Measurements from ENCODE around the gene UNC79.

The UNC79 gene

GRCh38 chr14:93708311-93708734 lies 277.6 kb downstream of the UNC79 start:
- DNase-seq (ENCODE audit: low read depth, low spot score): no peak

DNA sequence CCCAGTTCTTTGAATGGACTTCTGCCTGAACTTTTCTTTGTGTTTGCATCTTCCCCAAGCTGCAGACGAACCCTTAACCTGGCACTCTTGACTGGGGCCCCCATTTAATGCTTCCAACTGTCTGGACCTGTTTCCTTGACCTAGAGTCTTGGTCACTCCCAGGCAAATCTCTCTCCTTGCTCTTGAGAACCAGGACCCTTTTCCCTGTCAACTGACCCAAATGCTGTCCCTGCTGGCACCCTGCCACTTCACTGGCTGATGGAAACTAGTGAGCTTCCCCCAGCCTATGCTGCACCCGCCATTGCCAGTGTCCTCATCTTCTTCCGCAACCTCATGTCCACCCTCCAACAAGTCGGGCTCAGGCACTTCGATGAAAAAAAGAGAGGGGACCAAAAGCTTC lies 278.1 kb downstream of the UNC79 start:
- no peak for DNase-seq (ENCODE audit: low read depth, low spot score)

DNA sequence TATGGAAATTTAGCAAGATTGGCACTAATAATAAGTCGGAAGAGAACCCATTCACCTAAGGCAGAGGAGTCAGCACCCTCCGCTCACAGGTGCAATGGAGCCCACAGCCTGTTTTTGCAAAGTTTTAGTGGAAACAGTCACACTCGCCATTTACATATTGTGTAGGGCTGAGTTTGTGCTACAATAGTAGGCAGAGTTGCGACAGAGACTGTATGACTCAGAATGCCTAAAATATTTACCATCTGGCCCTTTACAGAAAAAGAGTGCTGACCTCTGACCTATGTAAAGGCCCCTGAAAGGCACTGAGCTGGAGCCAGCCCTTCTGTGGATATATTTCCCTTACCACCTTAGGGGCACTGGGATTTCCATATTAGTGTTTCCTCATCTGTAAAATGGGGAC lies 278.5 kb downstream of the UNC79 start:
- no peak for DNase-seq (ENCODE audit: low read depth, low spot score)

- no peak for DNase-seq (ENCODE audit: low read depth, low spot score)
These were observed 281.5 kb downstream of the UNC79 start for GRCh38 chr14:93712079-93712837.

DNA sequence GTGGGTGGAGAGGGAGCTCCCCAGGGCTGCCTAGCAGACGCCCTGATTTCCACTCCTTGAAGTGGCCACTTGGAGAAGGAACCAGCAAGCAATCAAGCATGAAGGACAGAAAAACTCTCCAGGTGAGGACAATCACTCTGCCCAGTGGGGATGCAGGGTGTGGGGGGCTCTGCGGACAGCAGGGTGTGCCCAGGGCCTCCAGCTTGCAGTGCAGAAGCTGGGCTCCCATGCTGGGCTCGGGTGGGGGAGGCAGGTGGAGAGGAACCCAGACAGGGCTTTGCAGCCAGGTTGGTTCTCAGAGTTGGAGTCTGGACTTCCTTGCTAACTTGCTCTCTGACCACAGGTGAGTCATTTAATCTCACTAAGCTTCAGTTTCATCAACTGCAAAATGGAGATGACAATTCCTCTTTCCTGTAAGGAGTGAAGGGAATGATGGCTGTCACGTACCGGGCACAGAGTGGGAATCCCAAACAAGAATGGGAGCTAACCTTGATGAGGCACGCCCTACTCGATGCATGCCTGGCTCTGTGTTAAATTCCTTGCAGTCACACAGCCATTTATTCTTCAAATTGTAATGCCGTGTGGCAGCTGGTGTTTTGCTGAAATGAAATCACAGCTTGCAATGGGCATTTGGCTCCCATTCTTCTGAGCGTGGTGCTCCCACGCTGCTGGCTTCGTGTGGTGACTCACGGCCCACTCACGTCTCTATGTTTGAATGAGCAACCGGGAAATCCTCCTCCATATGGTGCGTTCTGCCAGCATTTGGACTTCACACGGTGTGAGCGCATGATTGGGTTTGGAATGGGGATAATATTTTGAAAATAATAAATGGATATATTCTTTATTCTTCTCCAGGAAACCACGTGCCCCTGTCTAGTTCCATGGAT lies 282.3 kb downstream of the UNC79 start:
- no peak for DNase-seq (ENCODE audit: low read depth, low spot score)

DNA sequence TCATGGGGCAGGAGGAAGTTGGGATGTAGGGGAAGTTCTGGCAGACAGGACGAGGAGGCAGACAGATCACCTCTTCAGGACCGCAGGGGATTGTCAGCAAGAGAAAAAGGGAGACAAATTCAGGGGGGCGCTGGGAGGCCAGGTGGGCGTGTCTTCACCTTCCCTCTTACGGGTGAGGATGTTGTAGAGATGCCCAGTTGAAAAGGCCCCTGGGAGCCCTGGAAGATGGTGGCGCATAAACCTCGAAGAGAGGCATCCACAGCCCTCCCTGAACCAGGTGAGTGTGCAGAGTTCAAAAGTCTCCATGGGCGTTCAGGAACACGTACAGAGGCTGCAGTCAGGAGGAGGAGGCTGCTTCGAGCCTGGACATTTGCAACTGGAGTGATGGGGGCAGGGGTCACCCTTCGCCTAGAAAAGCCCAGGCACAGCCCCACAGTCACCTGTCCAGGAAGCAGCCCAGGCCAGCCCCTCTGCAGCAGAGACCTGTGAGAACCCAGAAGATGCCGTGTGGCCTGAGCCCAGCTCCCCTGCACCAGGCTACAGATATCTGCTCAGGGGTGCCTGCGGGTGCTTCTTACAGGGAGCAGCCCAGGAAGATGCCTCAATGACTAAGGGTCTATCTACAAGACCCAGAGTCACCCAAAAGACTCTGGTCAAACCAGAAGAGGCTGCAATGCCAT lies 283.1 kb downstream of the UNC79 start:
- DNase-seq (ENCODE audit: low read depth, low spot score): no peak

DNA sequence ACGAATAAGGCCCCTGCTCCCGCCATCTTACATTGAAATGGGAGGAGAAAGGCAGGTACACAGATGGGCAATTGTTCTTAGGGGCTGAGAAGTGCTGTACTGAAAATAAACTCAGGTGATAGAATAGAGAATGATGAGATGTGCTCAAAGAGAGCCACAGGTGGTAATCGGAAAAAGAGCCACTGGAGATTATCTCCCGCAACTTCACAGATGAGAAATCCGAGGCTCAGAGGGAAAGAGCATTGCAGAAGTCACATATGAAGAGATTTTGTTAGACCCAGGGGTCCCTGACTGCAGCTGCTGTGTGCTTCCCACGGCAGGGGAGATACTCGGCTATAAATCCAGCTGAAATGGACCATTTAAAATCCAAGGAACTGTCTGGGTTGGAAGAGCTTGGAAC lies 283.9 kb downstream of the UNC79 start:
- DNase-seq (ENCODE audit: low read depth, low spot score): no peak

DNA sequence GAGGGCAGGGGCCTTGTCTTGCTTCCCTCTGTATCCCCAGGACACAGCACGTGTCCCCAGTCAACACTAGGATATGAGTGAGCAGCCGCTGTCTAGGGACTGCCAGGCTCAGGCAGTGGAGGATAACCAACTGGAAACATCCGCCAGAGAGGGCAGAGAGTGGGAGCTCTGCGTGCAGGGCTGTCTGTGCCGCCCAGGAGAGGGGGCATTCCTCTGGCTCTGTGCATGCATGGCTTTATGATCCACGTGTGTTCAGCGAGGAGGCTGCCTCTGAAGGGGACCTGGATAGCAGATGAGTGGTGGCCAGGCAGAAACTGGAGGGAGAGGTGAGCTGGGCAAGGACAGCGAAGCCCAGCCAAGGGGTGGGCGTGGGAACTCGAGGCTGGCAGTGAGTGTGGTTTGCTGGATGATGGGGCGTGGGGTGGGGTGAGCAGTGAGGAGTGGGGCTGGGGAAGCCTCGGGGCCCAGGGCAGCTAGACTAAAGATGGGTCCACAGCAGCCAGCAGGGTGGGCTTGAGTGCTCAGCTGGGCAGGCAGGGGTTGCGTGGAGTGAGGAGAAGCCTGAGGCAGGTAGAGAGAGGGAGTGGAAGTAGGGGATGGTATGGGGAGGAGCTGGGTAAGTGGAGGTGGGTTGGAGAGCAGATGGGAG lies 284.7 kb downstream of the UNC79 start:
- no peak for DNase-seq (ENCODE audit: low read depth, low spot score)

GRCh38 chr14:93716002-93716745 lies 285.4 kb downstream of the UNC79 start:
- DNase-seq (ENCODE audit: low read depth, low spot score): no peak

DNA sequence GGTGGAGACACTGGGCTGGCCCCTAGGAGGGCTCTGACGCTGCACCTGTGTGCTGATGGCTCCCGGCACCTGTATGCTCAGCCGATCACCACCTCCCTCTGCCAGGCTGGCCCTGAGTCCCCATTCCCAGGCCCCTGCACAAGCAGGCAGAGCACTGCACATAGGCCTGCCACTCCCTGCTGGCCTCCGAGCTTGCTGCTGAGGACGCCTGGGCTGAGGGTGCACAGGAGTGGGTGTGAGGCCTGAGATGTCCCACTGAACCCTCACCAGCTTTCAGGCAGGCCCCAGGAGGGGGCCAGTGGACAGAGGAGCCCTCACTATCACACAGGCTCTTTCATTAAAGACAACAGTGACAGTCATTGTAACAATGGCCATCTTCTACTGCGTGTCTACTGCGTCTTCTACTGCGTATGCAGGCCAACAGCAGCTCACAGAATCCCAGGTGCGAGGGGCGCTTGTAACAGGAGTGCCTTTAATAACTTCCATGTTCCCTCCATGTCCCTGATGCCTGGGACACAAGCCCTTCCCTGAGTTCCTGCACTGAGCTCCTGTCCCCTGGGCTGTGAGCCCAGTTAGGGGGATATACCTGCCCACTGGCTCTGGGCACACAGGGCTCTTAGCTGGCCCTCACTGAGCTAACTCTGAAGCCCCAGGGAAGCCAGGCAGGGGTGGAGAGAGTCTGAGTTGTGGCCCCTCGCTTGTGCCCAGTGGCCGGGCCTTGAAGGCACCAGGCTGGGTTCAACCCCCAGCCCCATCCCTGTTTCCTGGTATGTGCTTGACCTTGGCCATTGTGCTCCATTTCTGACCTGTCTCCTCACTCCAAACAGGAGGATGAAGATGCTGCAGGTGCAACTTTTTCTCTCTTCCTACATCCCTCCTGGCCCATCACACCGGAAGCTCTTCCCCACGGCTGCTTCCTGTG lies 286.3 kb downstream of the UNC79 start:
- DNase-seq (ENCODE audit: low read depth, low spot score): no peak

- no peak for DNase-seq (ENCODE audit: low read depth, low spot score)
These were observed 287.1 kb downstream of the UNC79 start for GRCh38 chr14:93717668-93718320.

GRCh38 chr14:93719256-93719655 lies 288.5 kb downstream of the UNC79 start:
- no peak for DNase-seq (ENCODE audit: low read depth, low spot score)

- DNase-seq (ENCODE audit: low read depth, low spot score): no peak
These were observed 289.5 kb downstream of the UNC79 start for GRCh38 chr14:93720076-93720815.

- no peak for DNase-seq (ENCODE audit: low read depth, low spot score)
These were observed 290.3 kb downstream of the UNC79 start for GRCh38 chr14:93720981-93721483.

DNA sequence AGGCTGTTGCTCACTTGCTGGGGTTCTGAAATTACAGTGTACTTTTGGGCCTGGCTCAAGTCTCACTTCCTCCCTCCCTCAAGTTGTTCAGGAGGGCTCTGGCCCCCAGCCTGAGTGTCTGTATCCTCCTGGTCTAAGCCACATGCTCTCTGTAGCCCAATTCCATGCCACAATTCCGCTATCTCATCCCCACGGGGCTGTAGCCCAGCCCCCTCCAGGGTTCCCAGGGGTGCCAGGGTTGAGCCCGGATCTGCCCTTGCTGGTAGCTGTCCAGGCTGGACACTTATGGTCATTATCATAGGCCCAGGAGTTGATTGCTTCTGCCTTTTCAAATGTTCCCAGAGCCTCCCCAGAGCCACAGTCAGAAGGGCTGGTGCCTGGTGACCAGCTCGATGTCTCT lies 292.3 kb downstream of the UNC79 start:
- DNase-seq (ENCODE audit: low read depth, low spot score): no peak

GRCh38 chr14:93725002-93725582 lies 294.4 kb downstream of the UNC79 start:
- DNase-seq (ENCODE audit: low read depth, low spot score): no peak

- DNase-seq (ENCODE audit: low read depth, low spot score): no peak
These were observed 295.3 kb downstream of the UNC79 start for GRCh38 chr14:93725993-93726392.

Measured in smooth muscle cell of the brain vasculature (primary cell).